GM12878 (cell line): Measurements from ENCODE around the gene SLC29A4. TPM values are rescaled to one million over a fixed set of nuclear protein-coding genes. Genes with fewer than 3 reads are reported as not detected.
A peak's percentile ranks its signal among the peaks of the same experiment; 100 is the strongest.

ENCODE experiments used
- ATAC-seq: fragments of 200-7000 bp; cut with Tn5 transposase; 3 replicates; pipeline ENCODE4 v1.9.1; 2020; ENCODE audit warnings: mild to moderate bottlenecking, moderate library complexity
- BruUV-seq: library from RNA; stranded (reverse); fragments of 400-500 nt; replicated peaks from 2 replicates; lab custom pipeline; 2021; lab: Mats Ljungman, UMichigan
- CTCF ChIA-PET: fragments of 300-600 bp; sonication (Branson Sonifier 250); formaldehyde crosslinking; extraction: SDS; loops from one replicate; lab custom pipeline; 2021; ENCODE audit warnings: inconsistent platforms; lab: Yijun Ruan, JAX
- POLR2A ChIA-PET: fragments of 350-600 bp; formaldehyde crosslinking; extraction: SDS; loops from one replicate; lab custom pipeline; 2021; ENCODE audit warnings: inconsistent platforms; lab: Charles Lee
- RAD21 ChIA-PET: fragments of 300-600 bp; sonication (Branson Sonifier 250); formaldehyde crosslinking; loops from one replicate; lab custom pipeline; 2023; ENCODE audit warnings: antibody characterized with exemption; ENCODE audit not compliant: unreplicated experiment; lab: Charles Lee
- SMC1A ChIA-PET: fragments of 300-600 bp; sonication (Branson Sonifier 250); formaldehyde crosslinking; loops from one replicate; lab custom pipeline; 2023; ENCODE audit not compliant: unreplicated experiment, uncharacterized antibody; lab: Charles Lee
- DNase-seq: peaks from one replicate; pipeline ENCODE4 v3.0.0-alpha.2; 2011; ENCODE audit warnings: low read depth, low spot score
- FAIRE-seq: peaks from 3 replicates; lab custom pipeline; 2011; peaks lifted over from hg19 to GRCh38; lab: Jason Lieb, UNC
- H2AFZ ChIP-seq: 2 replicates; pipeline ENCODE4 v1.6.0; 2011; ENCODE audit warnings: low read depth, low read length, control low read depth; ENCODE audit not compliant: control insufficient read depth
- H3K27ac ChIP-seq: 2 replicates; pipeline ENCODE4 v1.5.1; 2011; ENCODE audit warnings: control low read depth; ENCODE audit not compliant: control insufficient read depth, insufficient read depth
- H3K27me3 ChIP-seq, 2 experiments: replicated peaks in 1 of 2; 2 replicates each; pipeline versions ENCODE4 v1.6.0 to v1.6.1; 2011; ENCODE audit warnings: low read length in 1 of 2; ENCODE audit not compliant: control insufficient read depth in 2 of 2, insufficient read depth in 2 of 2
- H3K36me3 ChIP-seq, 2 experiments: 2 replicates each; pipeline ENCODE4 v1.5.1; 2011; ENCODE audit warnings: low read length in 1 of 2; ENCODE audit not compliant: control insufficient read depth in 2 of 2, insufficient read depth in 2 of 2
- H3K4me1 ChIP-seq: 2 replicates; pipeline ENCODE4 v1.6.1; 2011; ENCODE audit warnings: mild to moderate bottlenecking, low read length, moderate library complexity, mixed read lengths; ENCODE audit not compliant: control insufficient read depth, insufficient read depth
- H3K4me2 ChIP-seq: 2 replicates; pipeline ENCODE4 v1.6.0; 2011; ENCODE audit warnings: control low read depth; ENCODE audit not compliant: control insufficient read depth, insufficient read depth
- H3K4me3 ChIP-seq: fragments of 200-600 bp; sonication (generic); 2 replicates; pipeline ENCODE4 v1.5.1; 2016
- H3K79me2 ChIP-seq: 2 replicates; pipeline ENCODE4 v1.6.0; 2011; ENCODE audit warnings: low read length; ENCODE audit not compliant: control insufficient read depth, insufficient read depth
- H3K9ac ChIP-seq: 2 replicates; pipeline ENCODE4 v1.8.0; 2011; ENCODE audit warnings: low read length, control low read depth, mixed read lengths; ENCODE audit not compliant: control insufficient read depth, insufficient read depth
- H3K9me3 ChIP-seq: replicated peaks from 3 replicates; pipeline ENCODE4 v1.5.1; 2011; ENCODE audit warnings: mild to moderate bottlenecking, low read length; ENCODE audit not compliant: control insufficient read depth, insufficient read depth
- H4K20me1 ChIP-seq: 2 replicates; pipeline ENCODE4 v1.6.0; 2011; ENCODE audit not compliant: control insufficient read depth, insufficient read depth
- BACH1 ChIP-seq: fragments of 450-650 bp; IDR thresholded peaks from 2 replicates; pipeline ENCODE4 v1.6.1; 2017; ENCODE audit warnings: mild to moderate bottlenecking, borderline replicate concordance
- BCL11A ChIP-seq: IDR thresholded peaks from 2 replicates; pipeline ENCODE4 v1.6.1; 2011; ENCODE audit warnings: low read depth, low read length
- EED ChIP-seq: sonication (generic); IDR thresholded peaks from 2 replicates; pipeline ENCODE4 v1.6.1; 2016; ENCODE audit warnings: antibody characterized with exemption, low read depth
- EZH2 ChIP-seq: IDR thresholded peaks from 2 replicates; pipeline ENCODE4 v1.6.1; 2012; ENCODE audit warnings: low read depth, mild to moderate bottlenecking, control low read depth, inconsistent platforms, low read length, borderline replicate concordance; ENCODE audit not compliant: control insufficient read depth
- IKZF1 ChIP-seq: fragments of 450-650 bp; conservative IDR thresholded peaks from 2 replicates; pipeline ENCODE4 v1.6.1; 2017; ENCODE audit warnings: antibody characterized with exemption, mild to moderate bottlenecking
- KLF5 ChIP-seq: fragments of 450-650 bp; IDR thresholded peaks from 2 replicates; pipeline ENCODE4 v1.6.1; 2014; ENCODE audit warnings: mild to moderate bottlenecking; ENCODE audit not compliant: partially characterized antibody
- MEF2B ChIP-seq: fragments of 450-650 bp; IDR thresholded peaks from 2 replicates; pipeline ENCODE4 v1.6.1; 2018; ENCODE audit warnings: mild to moderate bottlenecking, moderate library complexity; ENCODE audit not compliant: partially characterized antibody, poor library complexity, severe bottlenecking
- NFYA ChIP-seq: IDR thresholded peaks from 2 replicates; pipeline ENCODE4 v1.6.1; 2011; ENCODE audit warnings: low read depth, mild to moderate bottlenecking, low read length, improper control_type of control experiment, borderline replicate concordance
- POLR2A ChIP-seq: IDR thresholded peaks from 2 replicates; pipeline ENCODE4 v1.6.1; 2011; ENCODE audit warnings: low read depth, mild to moderate bottlenecking, low read length
- POLR2AphosphoS2 ChIP-seq: IDR thresholded peaks from 2 replicates; pipeline ENCODE4 v1.6.1; 2011; ENCODE audit warnings: low read depth, mild to moderate bottlenecking, low read length, improper control_type of control experiment, moderate library complexity
- RCOR1 ChIP-seq: conservative IDR thresholded peaks from 2 replicates; pipeline ENCODE4 v1.6.1; 2012; ENCODE audit warnings: low read depth, low read length, improper control_type of control experiment
- SRF ChIP-seq, 2 experiments: IDR thresholded peaks; 2 replicates each; pipeline ENCODE4 v1.6.1; 2011; ENCODE audit warnings: low read depth in 2 of 2, low read length in 2 of 2, mild to moderate bottlenecking in 1 of 2, moderate library complexity in 1 of 2
- YBX1 ChIP-seq: fragments of 450-650 bp; IDR thresholded peaks from 2 replicates; pipeline ENCODE4 v1.6.1; 2016; ENCODE audit warnings: antibody characterized with exemption
- WGBS: methylation state at CpG from one replicate; pipeline ENCODE4 v1.1.6; 2016; ENCODE audit warnings: low lambda C conversion rate; ENCODE audit not compliant: insufficient replicate concordance, insufficient coverage; ENCODE audit errors: missing lambda C conversion rate; 5-methylcytosine and 5-hydroxymethylcytosine counted together
- in situ Hi-C: fragments of 300-500 bp; cut with MboI; formaldehyde crosslinking; loops from 9 replicates; pipeline ENCODE4 v1.14.3; 2018; ENCODE audit warnings: mixed read lengths
- intact Hi-C: fragments of 100-400 bp; cut with micrococcal nuclease; formaldehyde crosslinking; loops from one replicate; pipeline ENCODE4 v1.14.2; 2022; ENCODE audit not compliant: unreplicated experiment
- polyA plus RNA-seq, 11 experiments: library from polyadenylated mRNA; depleted of rRNA in 4 of 11; unstranded in 6 of 11; stranded (reverse) in 5 of 11; fragments of >200 nt; fragmentation: Nextera tagmentation in 4 of 11; fragmentation: Illumina TruSeq in 1 of 11; extraction: Ambion mirVana in 4 of 11; extraction: Trizol in 1 of 11; gene quantifications; 1 replicate in 1 of 11; 2 replicates in 10 of 11; pipeline versions ENCODE4 v1.2.1 to v1.2.3, GENCODE V29; 2011 to 2016; ENCODE audit warnings: inconsistent platforms in 2 of 11, missing spikeins in 2 of 11, low read depth in 1 of 11
- total RNA-seq, 4 experiments: library from RNA; depleted of rRNA in 3 of 4; stranded (reverse); fragments of >200 nt in 3 of 4; fragmentation: Illumina TruSeq in 1 of 4; extraction: Trizol in 1 of 4; gene quantifications; 2 replicates each; pipeline versions ENCODE4 v1.2.1 to v1.2.3, GENCODE V29; 2013 to 2021
- TF ChIP-seq, protein P1 (sequence below): fragments of 150-350 bp; IDR thresholded peaks from 2 replicates; pipeline ENCODE4 v1.6.1; 2014; ENCODE audit warnings: mild to moderate bottlenecking, low read depth, low read length
- TF ChIP-seq, protein P2 (sequence below): IDR thresholded peaks from 2 replicates; pipeline ENCODE4 v1.6.1; 2012; ENCODE audit warnings: low read depth, low read length, improper control_type of control experiment
- TF ChIP-seq, protein P3 (sequence below): fragments of 450-650 bp; IDR thresholded peaks from 2 replicates; pipeline ENCODE4 v1.6.1; 2014; ENCODE audit warnings: mild to moderate bottlenecking

SLC29A4 gene
- total and polyA plus RNA-seq, 10 of the 15 experiments (the other 5 are each of a cell fraction or from before 2014, with no cell fraction given), result 0.11 to 0.72 (median 0.23) TPM; not detected in 3

- SMC1A ChIA-PET, result interaction anchor here (0.6 kb wide), 1 partner anchor 94 kb away, joined by 3 read pairs; no protein-coding TSS in a partner anchor
- ATAC-seq, result peak; percentile 57
- Histone ChIP-seq H3K4me3 (no peak overlapping the region), H3K36me3 (peaks cover 0 to 4% of the 10 kb centered on the region in 2 experiments), H3K9ac (no peak overlapping the region), H4K20me1 (no peaks in the 10 kb centered on the region), H3K4me2 (no peak overlapping the region; the same call in 1 of the 2 replicates), H3K27me3 (no peaks in the 10 kb centered on the region), H3K27ac (no peak overlapping the region), H3K9me3 (peaks cover 3% of the 10 kb centered on the region; the same call in 2 of the 3 replicates), H2AFZ (no peak overlapping the region), H3K79me2 (no peaks in the 10 kb centered on the region), H3K4me1 (peaks cover 23% of the 10 kb centered on the region)
- intact Hi-C loops (loop anchor here (5.0 kb wide), 1 partner anchor 101 kb away; no protein-coding TSS in a partner anchor), in situ Hi-C loops (no loop called here)
- no peak for DNase-seq
- POLR2A ChIA-PET, result interaction anchor here (0.5 to 1.3 kb wide), 4 partner anchors 32 to 179 kb away, joined by 3 to 7 read pairs (median 5); partner anchors contain the start of gene TNRC18
- CTCF ChIA-PET, result interaction anchor here (0.9 to 1.1 kb wide), 2 partner anchors 33 to 93 kb away, joined by 3 to 4 read pairs; no protein-coding TSS in a partner anchor
- RAD21 ChIA-PET, result no interaction called here
- 73% methylated on average over 27 of the region's 32 CpGs for WGBS
- no TSS peak for BruUV-seq
- no peak for FAIRE-seq
- TF ChIP-seq, protein P1, sequence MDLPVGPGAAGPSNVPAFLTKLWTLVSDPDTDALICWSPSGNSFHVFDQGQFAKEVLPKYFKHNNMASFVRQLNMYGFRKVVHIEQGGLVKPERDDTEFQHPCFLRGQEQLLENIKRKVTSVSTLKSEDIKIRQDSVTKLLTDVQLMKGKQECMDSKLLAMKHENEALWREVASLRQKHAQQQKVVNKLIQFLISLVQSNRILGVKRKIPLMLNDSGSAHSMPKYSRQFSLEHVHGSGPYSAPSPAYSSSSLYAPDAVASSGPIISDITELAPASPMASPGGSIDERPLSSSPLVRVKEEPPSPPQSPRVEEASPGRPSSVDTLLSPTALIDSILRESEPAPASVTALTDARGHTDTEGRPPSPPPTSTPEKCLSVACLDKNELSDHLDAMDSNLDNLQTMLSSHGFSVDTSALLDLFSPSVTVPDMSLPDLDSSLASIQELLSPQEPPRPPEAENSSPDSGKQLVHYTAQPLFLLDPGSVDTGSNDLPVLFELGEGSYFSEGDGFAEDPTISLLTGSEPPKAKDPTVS, result no peak
- 0 out of 2 replicates have a peak, but pooled peaks have one; percentile 27 for TF ChIP-seq IKZF1
- no peak for TF ChIP-seq NFYA
- no peak for TF ChIP-seq BCL11A
- TF ChIP-seq MEF2B, result no peak
- no peak for TF ChIP-seq YBX1
- no peak for TF ChIP-seq POLR2A
- no peak for TF ChIP-seq KLF5
- no peak for TF ChIP-seq SRF (IDR thresholded peaks at IDR 0.05; ENCODE audit: low read depth in 2 of 2, low read length in 2 of 2)
- TF ChIP-seq, protein P2, sequence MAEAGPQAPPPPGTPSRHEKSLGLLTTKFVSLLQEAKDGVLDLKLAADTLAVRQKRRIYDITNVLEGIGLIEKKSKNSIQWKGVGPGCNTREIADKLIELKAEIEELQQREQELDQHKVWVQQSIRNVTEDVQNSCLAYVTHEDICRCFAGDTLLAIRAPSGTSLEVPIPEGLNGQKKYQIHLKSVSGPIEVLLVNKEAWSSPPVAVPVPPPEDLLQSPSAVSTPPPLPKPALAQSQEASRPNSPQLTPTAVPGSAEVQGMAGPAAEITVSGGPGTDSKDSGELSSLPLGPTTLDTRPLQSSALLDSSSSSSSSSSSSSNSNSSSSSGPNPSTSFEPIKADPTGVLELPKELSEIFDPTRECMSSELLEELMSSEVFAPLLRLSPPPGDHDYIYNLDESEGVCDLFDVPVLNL, result no peak
- no peak for TF ChIP-seq RCOR1
- TF ChIP-seq, protein P3, sequence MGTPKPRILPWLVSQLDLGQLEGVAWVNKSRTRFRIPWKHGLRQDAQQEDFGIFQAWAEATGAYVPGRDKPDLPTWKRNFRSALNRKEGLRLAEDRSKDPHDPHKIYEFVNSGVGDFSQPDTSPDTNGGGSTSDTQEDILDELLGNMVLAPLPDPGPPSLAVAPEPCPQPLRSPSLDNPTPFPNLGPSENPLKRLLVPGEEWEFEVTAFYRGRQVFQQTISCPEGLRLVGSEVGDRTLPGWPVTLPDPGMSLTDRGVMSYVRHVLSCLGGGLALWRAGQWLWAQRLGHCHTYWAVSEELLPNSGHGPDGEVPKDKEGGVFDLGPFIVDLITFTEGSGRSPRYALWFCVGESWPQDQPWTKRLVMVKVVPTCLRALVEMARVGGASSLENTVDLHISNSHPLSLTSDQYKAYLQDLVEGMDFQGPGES, result no peak
- no peak for TF ChIP-seq EZH2
- no peak for TF ChIP-seq POLR2AphosphoS2
- TF ChIP-seq EED, result peak; percentile 30; the same call in 1 of the 2 replicates
- no peak for TF ChIP-seq BACH1
Measured at GRCh38 chr7:5333121-5334045, 50.6 kb downstream of the SLC29A4 start.
